ENCODE results near the gene PPP2R5A.

PPP2R5A gene

DNA sequence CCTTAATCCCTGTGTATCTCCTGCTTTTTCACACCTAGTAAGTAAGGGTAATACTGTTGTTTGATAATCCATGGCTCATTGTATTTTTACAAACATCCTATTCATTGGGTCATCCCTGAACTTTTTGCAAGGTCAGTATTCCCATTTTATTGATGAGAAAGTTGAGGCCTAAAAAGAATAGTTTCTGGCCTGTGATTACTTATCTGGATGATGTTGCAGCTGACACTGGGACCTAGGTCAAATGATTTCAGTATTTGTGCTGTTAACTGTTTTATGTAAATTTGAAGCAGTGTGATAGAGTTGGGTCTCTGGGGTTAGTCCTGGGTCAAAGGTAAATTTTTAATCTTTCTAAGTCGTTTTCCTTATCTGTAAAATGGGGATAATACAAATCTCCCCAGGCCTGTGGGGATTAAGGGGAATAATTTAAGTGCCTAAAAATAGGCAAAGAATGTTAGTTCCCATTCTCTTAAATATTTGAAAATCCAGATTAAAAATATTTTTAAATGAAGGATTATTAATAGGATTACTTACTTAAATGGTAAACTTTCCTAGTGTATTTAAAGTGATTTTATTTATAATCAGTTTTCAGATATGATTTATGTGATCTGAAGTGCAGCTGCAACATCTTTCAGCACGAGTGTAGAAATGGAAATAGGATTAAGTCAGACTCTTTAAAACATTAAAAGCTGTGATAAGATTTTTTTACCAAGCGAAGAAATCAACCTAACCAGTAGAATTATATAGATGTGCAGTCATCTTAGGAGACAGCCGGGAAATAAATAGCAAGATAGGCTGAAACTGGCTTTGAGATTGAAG is 4.3 kb downstream of the PPP2R5A start:
- Histone ChIP-seq H3K27me3 (ENCODE audit: insufficient read depth, low read depth, severe bottlenecking) (no peaks in the 10 kb centered on the region), H3K27ac (no peak overlapping the region), H3K36me3 (no peaks in the 10 kb centered on the region), H3K9me3 (ENCODE audit: severe bottlenecking) (no peaks in the 10 kb centered on the region), H3K4me3 (ENCODE audit: low read depth, low read length) (no peak overlapping the region)
- TF ChIP-seq, protein P1, sequence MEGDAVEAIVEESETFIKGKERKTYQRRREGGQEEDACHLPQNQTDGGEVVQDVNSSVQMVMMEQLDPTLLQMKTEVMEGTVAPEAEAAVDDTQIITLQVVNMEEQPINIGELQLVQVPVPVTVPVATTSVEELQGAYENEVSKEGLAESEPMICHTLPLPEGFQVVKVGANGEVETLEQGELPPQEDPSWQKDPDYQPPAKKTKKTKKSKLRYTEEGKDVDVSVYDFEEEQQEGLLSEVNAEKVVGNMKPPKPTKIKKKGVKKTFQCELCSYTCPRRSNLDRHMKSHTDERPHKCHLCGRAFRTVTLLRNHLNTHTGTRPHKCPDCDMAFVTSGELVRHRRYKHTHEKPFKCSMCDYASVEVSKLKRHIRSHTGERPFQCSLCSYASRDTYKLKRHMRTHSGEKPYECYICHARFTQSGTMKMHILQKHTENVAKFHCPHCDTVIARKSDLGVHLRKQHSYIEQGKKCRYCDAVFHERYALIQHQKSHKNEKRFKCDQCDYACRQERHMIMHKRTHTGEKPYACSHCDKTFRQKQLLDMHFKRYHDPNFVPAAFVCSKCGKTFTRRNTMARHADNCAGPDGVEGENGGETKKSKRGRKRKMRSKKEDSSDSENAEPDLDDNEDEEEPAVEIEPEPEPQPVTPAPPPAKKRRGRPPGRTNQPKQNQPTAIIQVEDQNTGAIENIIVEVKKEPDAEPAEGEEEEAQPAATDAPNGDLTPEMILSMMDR (IDR thresholded peaks at IDR 0.05; ENCODE audit: low read depth, low read length) = no peak
- DNase-seq = no peak

DNA sequence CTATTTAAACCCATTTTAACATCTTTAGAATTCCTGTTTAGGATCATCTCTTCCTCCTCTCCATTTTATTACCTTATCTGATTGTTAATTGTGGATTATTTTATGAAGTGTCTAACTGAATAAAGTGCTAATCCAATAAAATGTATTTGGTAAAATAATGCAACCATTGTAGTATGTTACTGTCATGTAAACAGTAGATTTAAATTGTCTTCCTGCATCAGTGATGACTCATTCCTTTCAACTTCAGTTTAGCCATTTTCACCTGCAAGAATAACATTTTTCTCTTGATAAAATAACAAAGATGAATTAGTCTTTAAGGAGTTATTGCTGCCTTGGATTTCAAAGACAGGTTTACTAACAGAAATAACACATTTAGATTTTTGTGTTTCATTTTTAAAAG is 5.4 kb downstream of the PPP2R5A start:
- DNase-seq = no peak
- Histone ChIP-seq H3K4me3 (ENCODE audit: low read depth, low read length) (no peak overlapping the region), H3K36me3 (no peaks in the 10 kb centered on the region), H3K27me3 (ENCODE audit: insufficient read depth, low read depth, severe bottlenecking) (no peaks in the 10 kb centered on the region), H3K9me3 (ENCODE audit: severe bottlenecking) (no peaks in the 10 kb centered on the region), H3K27ac (no peak overlapping the region)
- TF ChIP-seq, protein P1 (IDR thresholded peaks at IDR 0.05; ENCODE audit: low read depth, low read length) = no peak

GRCh38 chr1:212291505-212292134 is 6.4 kb downstream of the PPP2R5A start:
- TF ChIP-seq, protein P1 (IDR thresholded peaks at IDR 0.05; ENCODE audit: low read depth, low read length) = peak; percentile 54
- no peaks in the 10 kb centered on the region for H3K9me3 ChIP-seq (ENCODE audit: severe bottlenecking)
- no peak overlapping the region for H3K4me3 ChIP-seq (ENCODE audit: low read depth, low read length)
- no peaks in the 10 kb centered on the region for H3K27me3 ChIP-seq (ENCODE audit: insufficient read depth, low read depth, severe bottlenecking)
- no peaks in the 10 kb centered on the region for H3K36me3 ChIP-seq
- no peak for DNase-seq
- H3K27ac ChIP-seq = no peak overlapping the region

- Histone ChIP-seq H3K36me3 (no peaks in the 10 kb centered on the region), H3K27ac (no peak overlapping the region), H3K27me3 (ENCODE audit: insufficient read depth, low read depth, severe bottlenecking) (no peaks in the 10 kb centered on the region), H3K9me3 (ENCODE audit: severe bottlenecking) (no peaks in the 10 kb centered on the region), H3K4me3 (ENCODE audit: low read depth, low read length) (no peak overlapping the region)
- TF ChIP-seq, protein P1 (IDR thresholded peaks at IDR 0.05; ENCODE audit: low read depth, low read length) = no peak
- no peak for DNase-seq
Measured at GRCh38 chr1:212292250-212293105, 7.3 kb downstream of the PPP2R5A start.

GRCh38 chr1:212293579-212293978 is 8.4 kb downstream of the PPP2R5A start:
- no peak overlapping the region for H3K4me3 ChIP-seq (ENCODE audit: low read depth, low read length)
- H3K27me3 ChIP-seq (ENCODE audit: insufficient read depth, low read depth, severe bottlenecking) = no peaks in the 10 kb centered on the region
- H3K27ac ChIP-seq = no peak overlapping the region
- H3K36me3 ChIP-seq = no peaks in the 10 kb centered on the region
- H3K9me3 ChIP-seq (ENCODE audit: severe bottlenecking) = no peaks in the 10 kb centered on the region
- TF ChIP-seq, protein P1 (IDR thresholded peaks at IDR 0.05; ENCODE audit: low read depth, low read length) = 0 out of 2 replicates have a peak, but pooled peaks have one; percentile 15
- no peak for DNase-seq

All from WERI-Rb-1 (cell line).